HEK293T (cell line): ENCODE results near the gene TSACC.

Source experiments
- ELF4 ChIP-seq: fragments of 450-650 bp; IDR thresholded peaks from 2 replicates; pipeline ENCODE4 v1.6.1; 2017; ENCODE audit warnings: antibody characterized with exemption
- SP1 ChIP-seq: fragments of 450-650 bp; IDR thresholded peaks from 2 replicates; pipeline ENCODE4 v1.6.1; 2017

DNA sequence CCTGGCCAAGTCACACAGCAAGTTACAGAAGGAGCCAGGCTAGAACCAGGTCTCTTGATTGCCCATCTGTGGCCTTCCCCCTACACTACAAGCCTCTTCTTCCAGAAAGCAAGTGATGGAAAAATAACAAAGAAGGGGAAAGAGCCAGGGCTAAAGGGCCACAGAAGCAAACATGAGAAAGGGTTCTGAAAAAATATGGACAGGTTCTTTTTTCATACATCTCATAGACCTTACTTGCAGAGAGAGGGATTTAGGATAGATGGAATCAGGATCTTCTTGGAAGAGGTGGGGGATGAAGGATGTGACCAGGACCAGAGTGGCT, 33.9 kb downstream of the TSACC start:
- no peak for TF ChIP-seq ELF4
- TF ChIP-seq SP1, result no peak
